HG03342 (cell line): ENCODE results near the gene PAM16.
"Not testable (repeated sequence)": the region's sequence is repeated elsewhere in the genome, so short reads cannot be mapped to it uniquely, and the experiment has no call there.

ENCODE experiments used
- ATAC-seq: cut with Tn5 transposase; IDR thresholded peaks from one replicate; pipeline ENCODE4 v1.9.1; 2021; ENCODE audit warnings: mild to moderate bottlenecking, moderate library complexity; ENCODE audit not compliant: unreplicated experiment

PAM16 gene

DNA sequence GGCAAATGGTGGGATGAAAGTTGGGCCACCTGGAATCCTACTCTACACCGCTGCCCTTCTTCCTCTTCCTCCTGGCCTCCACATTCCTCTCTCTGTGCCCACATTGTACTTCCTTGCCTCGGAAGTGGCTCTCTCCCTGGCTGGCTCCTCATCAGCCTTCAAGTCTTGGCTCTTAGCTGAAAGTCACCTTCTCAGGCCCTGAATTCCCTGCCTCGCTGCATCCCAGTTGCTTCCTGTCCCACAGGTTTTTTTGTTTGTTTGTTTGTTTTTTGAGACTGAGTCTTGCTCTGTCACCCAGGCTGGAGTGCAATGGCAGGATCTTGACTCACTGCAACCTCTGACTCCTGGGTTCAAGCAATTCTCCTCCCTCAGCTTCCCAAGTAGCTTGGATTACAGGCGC, 2.6 kb upstream of the PAM16 start:
- ATAC-seq = no peak

GRCh38 chr16:4352843-4353242, 1.7 kb upstream of the PAM16 start:
- ATAC-seq = no peak

GRCh38 chr16:4351880-4352279, 759 bp upstream of the PAM16 start:
- no peak for ATAC-seq

DNA sequence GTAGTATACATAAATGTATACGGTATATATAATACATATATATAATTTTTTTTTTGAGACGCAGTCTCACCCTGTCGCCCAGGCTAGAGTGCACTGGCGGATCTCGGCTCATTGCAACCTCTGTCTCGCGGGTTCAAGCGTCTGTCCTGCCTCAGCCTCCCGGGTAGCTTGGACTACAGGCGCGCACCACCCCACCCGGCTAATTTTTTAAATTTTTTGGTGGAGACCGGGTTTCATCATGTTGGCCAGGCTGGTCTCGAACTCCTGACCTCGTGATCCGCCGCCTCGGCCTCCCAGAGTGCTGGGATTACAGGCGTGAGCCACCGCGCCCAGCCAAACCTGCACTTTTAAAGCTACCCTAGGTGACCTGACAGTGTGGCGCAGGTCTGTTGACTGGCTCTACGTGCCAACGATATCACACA, 745 bp downstream of the PAM16 start:
- ATAC-seq = no peak

DNA sequence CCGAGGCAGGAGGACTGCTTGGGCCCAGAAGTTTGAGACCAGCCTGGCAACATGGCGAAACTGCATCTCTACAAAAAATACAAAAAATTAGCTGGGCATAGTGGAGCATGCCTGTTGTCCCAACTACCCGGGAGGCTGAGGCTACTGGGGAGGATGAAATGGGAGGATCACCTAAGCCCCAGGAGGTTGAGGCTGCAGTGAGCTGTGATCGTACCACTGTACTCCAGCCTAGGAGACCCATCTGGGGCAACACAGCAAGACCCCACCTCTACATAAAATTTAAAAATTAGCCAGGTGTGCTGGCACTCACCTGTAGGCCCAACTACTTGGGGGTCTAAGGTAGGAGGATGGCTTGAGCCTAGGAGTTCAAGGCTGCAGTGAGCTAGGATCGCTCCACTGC, 1.8 kb downstream of the PAM16 start:
- ATAC-seq = no peak

DNA sequence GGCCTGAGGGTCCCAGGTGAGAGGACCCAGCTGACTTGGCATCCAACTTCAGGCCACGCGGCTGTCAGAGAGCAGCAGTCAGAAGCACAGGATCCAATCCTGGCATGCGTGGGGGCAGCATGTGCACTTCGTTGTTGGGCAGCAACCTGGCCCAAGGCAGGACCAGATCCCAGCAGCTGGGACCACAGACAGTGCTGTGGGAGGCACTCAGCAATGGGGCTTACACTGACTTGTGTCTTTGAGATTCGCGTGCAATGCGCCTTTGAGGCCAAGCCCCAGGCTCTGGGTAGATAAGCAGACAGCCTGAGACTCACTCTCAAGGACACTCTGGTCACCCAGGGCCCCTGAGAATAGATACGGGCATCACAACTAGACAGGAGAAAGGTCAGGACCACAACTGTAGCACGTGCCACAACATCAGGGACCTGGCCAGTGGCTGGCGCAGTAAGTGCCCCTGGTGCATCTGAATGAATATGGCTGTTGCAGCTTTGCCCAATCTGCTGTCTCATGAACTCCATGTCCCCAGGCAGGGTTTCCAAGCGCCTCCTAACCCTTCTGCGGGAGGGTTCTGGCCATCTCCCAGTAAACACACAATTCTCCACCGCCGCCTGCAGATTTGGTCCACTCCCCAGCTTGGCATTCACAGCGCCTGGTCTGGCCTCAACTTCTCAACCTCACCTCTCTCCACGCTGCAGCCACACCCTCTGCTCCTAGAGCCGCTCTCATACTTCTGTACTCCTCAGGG, 3.2 kb downstream of the PAM16 start:
- no peak for ATAC-seq

DNA sequence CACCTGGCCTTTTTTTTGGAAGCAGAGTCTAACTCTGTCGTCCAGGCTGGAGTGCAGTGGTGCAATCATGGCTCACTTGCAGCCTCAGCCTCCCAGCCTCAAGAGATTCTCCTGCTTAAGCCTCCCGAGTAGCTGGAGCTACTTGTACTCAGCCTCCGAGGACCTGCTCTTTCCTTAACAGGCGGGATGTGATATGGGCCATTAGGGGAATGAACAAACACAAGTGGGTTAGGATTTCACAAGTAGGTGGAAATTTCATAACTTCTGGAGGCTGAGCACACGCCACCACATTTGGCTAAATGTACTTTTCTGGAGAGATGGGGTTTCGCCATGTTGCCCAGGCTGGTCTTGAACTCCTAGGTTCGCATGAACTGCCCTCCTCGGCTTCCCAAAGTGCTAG, 4.1 kb downstream of the PAM16 start:
- ATAC-seq = no peak

DNA sequence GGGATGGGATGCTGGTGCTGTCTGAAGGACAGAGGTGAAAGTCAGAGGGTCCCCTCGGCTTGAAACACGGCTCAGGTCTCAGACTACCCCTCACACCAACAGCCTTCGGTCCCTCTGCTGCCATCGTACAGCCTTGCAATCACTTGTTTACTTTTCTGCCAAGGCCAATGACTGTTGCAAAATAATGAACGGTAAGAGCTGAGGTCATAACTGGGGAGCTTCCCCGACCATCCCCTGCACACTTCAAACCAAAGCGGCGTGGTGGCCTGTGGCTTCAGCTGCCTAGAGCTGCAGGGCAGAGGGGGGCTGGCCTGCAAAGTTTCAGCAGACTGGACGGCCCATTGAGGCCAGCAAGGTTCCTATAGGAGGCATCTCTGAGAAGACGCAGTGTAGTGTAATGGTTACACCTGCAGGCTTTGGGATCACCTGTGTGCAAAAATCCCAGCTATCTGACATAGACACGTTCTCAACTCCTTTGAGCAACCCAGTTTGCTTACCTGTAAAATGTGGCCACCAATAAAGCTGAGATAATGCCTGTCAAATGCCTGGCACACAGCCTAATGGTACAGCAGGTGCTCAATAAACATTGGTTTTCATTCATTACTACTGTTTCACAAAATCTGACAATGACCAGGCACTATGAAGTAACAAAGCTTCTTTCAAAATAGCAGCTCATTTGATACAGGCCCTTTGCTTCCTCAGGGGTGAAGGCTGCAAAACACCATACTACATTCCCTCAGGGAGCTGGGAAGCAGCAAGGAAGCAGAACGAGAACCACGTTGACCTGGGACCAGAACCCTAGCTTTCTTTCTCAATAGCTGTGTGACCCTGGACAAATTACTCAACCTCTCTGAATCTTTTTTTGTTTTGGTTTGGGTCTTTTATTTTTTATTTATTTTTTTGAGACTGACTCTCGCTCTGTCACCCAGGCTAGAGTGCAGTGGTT, 5.0 kb downstream of the PAM16 start:
- no peak for ATAC-seq

GRCh38 chr16:4344983-4345835, 5.9 kb downstream of the PAM16 start:
- no peak for ATAC-seq

- not testable (repeated sequence) for ATAC-seq
Measured at GRCh38 chr16:4344300-4344982, 6.7 kb downstream of the PAM16 start.

DNA sequence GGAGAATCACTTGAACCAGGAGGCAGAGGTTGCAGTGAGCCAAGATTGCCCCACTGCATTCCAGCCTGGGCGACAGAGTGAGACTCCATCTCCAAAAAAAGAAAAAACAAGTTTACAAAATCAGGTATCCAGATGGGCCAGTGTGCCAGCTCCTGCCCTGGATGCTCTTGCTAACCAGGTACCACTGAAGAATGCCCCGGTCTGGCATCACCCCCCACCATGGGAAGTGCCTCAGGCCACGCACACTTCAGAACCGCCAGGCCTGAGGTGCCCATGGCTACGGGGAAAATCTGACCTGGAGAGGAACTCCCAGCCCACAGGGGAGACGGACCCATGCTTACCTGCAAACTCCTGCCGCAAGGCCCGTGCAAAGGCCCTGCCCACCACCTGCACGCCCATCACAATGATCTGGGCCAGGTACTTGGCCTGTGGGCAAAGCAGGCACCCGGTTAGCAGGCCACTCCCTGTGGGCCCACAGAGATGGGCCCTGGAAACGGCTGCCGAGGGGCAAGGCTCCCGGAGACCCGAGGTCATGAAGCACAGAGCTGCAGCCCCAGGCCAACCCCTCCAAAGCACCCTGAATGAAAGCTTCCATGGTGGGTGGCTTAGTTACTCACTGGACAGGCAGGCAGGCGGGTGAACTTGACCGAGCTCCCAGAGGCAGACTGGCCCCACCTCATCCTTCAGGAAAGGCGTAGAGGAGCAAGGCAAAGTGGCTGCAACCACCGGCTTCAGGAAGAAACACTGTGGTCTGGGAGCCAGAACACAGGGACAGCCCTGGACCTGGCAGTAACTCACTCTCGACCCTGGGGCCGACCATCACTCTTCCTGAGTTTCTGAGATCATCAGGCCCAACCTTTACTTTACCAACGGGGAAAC, 8.0 kb downstream of the PAM16 start:
- ATAC-seq = no peak

- no peak for ATAC-seq
Measured at GRCh38 chr16:4341250-4341649, 9.9 kb downstream of the PAM16 start.

- no peak for ATAC-seq
Measured at GRCh38 chr16:4340443-4340842, 10.7 kb downstream of the PAM16 start.

DNA sequence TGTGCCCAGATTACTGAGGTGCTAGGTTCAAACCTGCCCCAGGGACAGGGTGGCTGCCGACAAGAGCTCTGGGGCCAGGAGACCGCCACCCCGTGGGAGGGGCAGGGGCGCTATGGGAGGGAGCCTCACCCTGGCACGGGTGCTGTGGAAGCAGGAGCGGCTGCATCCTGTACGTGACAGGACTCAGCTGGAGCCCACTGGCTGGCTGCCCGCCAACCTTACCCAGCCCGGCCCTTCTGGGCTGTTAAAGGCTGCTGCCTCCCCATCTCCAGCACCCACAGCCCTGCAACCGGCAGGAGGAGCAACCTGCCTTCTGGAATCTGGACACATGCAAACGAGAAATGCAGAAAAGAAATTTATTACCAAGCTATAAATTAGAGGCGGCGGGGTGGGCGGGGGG, 11.2 kb downstream of the PAM16 start:
- ATAC-seq = no peak

GRCh38 chr16:4339455-4339854, 11.7 kb downstream of the PAM16 start:
- no peak for ATAC-seq

DNA sequence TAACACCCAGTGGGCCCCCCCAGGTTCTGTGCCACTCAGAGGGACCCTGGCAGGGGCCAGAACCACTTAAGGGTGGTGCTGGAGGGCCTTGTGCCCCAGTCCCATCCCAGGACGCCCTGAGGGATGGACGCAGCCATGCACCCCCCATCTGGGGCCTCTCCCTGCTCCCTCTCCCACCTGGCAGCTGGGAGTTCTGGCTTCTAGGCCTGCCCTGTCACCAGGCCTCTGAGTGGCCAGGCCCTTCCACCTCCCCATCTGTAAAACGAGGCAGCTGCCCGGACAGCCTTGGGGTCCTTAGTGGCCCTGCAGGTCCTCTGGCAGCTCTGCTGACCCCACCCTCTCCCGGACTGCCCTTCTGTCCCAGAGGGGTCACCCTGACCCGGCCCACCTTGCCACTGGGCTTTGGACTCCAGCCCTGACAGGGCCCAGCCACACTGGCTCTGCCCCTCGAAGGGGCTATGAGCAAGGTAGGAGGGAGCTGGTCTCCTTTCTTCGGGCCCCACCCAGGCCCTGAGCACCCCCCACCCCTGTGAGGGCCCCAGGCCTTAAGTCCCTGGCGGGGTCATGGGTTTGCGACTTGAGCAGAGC, 12.3 kb downstream of the PAM16 start:
- no peak for ATAC-seq

GRCh38 chr16:4338125-4338582, 13.0 kb downstream of the PAM16 start:
- ATAC-seq = no peak

GRCh38 chr16:4337540-4338088, 13.5 kb downstream of the PAM16 start:
- no peak for ATAC-seq
